ENCODE data around the gene RYR1. TPM values are rescaled to one million over a fixed set of nuclear protein-coding genes. Genes with fewer than 3 reads are reported as not detected.

The RYR1 gene
- polyA plus RNA-seq, 1 of the 3 experiments (the other 2 are of a cell fraction) = under 0.01 TPM

GRCh38 chr19:38617764-38618589 is 184.5 kb downstream of the RYR1 start, which contains the start of gene MAP4K1:
Gene MAP4K1 (minus strand): TSS chr19:38617953. CDS start chr19:38617895, 58 bp downstream.
- POLR2A ChIA-PET = interaction anchor here (1.0 to 1.5 kb wide), 6 partner anchors 11 to 244 kb away, joined by 4 to 6 read pairs (median 4); partner anchors contain the start of genes ACTN4, FAM98C and PSMD8
- no peak for DNase-seq

More at GRCh38 chr19:38617764-38618589, 184.5 kb downstream of the RYR1 start, which contains the start of gene MAP4K1:
- WGBS (ENCODE audit: low lambda C conversion rate) = 90% methylated on average over 23 of the region's 28 CpGs
- H3K9me2 ChIP-seq = no peaks in the 10 kb centered on the region
- peak within 1 kb of the TSS; percentile 94 to 97 for H3K4me3 ChIP-seq (ENCODE audit: low read depth in 2 of 2, low read length in 1 of 2)
- peak within 1 kb of the TSS; percentile 87 for H2AFZ ChIP-seq (ENCODE audit: low read depth)
- no peak for TF ChIP-seq RXRA (IDR thresholded peaks at IDR 0.05; ENCODE audit: borderline replicate concordance, low read depth)
- no peak for TF ChIP-seq ELF1 (IDR thresholded peaks at IDR 0.05)
- TF ChIP-seq FOXJ3 (CRISPR knock-in tag; IDR thresholded peaks at IDR 0.05) = no peak
- TF ChIP-seq CHD2 (IDR thresholded peaks at IDR 0.05; ENCODE audit: low read length, partially characterized antibody) = no peak
- TF ChIP-seq MXI1 (IDR thresholded peaks at IDR 0.05; ENCODE audit: low read depth, low read length) = no peak
- no peak for TF ChIP-seq RFX5 (IDR thresholded peaks at IDR 0.05; ENCODE audit: low read length)
- TF ChIP-seq TCF12 (IDR thresholded peaks at IDR 0.05) = no peak
- no peak for TF ChIP-seq IRF3 (IDR thresholded peaks at IDR 0.05; ENCODE audit: low read depth, low read length)
- TF ChIP-seq POLR2AphosphoS5 (IDR thresholded peaks at IDR 0.05; ENCODE audit: low read depth, low read length) = no peak
- TF ChIP-seq RCOR1 (IDR thresholded peaks at IDR 0.05; ENCODE audit: low read length) = no peak
- TF ChIP-seq GATA2 (CRISPR knock-in tag; IDR thresholded peaks at IDR 0.05) = no peak
- no peak for TF ChIP-seq USF1 (IDR thresholded peaks at IDR 0.05; ENCODE audit: borderline replicate concordance, low read depth)
- no peak for TF ChIP-seq FOSL2 (IDR thresholded peaks at IDR 0.05; ENCODE audit: borderline replicate concordance, low read depth)
- TF ChIP-seq EP300 (IDR thresholded peaks at IDR 0.05; ENCODE audit: borderline replicate concordance in 1 of 2, low read depth in 1 of 2, low read length in 1 of 2) = no peak
- no peak for TF ChIP-seq TAF1 (IDR thresholded peaks at IDR 0.05; ENCODE audit: borderline replicate concordance, low read depth, low read length)
- TF ChIP-seq FOXM1 (IDR thresholded peaks at IDR 0.05; ENCODE audit: low read depth) = no peak
- TF ChIP-seq MAX (IDR thresholded peaks at IDR 0.05; ENCODE audit: low read depth) = no peak
- no peak for TF ChIP-seq GABPA (IDR thresholded peaks at IDR 0.05; ENCODE audit: low read depth)
- no peaks in the 10 kb centered on the region for H3K9me3 ChIP-seq
- H3F3A ChIP-seq (replicated peaks; ENCODE audit: insufficient read depth) = no peaks in the 10 kb centered on the region
- H4K20me1 ChIP-seq (ENCODE audit: insufficient read depth) = no peaks in the 10 kb centered on the region
- no peaks in the 10 kb centered on the region for H3K27me3 ChIP-seq (ENCODE audit: insufficient read depth)
- H3K4me2 ChIP-seq = peak within 1 kb of the TSS; percentile 92
- peak within 1 kb of the TSS; percentile 77 for H3K9ac ChIP-seq
- H3K27ac ChIP-seq (ENCODE audit: low read depth in 2 of 2, low read length in 1 of 2) = peak within 1 kb of the TSS; percentile 56 to 81; a peak in 3 of 4 replicates
- peaks cover 0 to 18% of the 10 kb centered on the region in 2 experiments; a peak in 1 of 4 replicates for H3K4me1 ChIP-seq (ENCODE audit: control insufficient read depth in 1 of 2, insufficient read depth in 2 of 2, low read depth in 1 of 2, low read length in 1 of 2)
- H3K79me2 ChIP-seq (ENCODE audit: insufficient read depth) = peaks cover 31% of the 10 kb centered on the region
- CTCF ChIA-PET = interaction anchor here (1.3 to 2.5 kb wide), 5 partner anchors 17 to 312 kb away, joined by 3 to 9 read pairs (median 6); partner anchors contain the start of genes FAM98C, MRPS12 and SARS2
- peaks cover 13 to 17% of the 10 kb centered on the region in 2 experiments for H3K36me3 ChIP-seq (replicated peaks in 1 of 2; ENCODE audit: control insufficient read depth in 1 of 2, insufficient read depth in 2 of 2, low read length in 1 of 2)

Measured in SK-N-SH (cell line).